Endodermal cell (in vitro differentiated cells): ENCODE data around the gene HMG20B. TPM values are rescaled to one million over a fixed set of nuclear protein-coding genes. Genes with fewer than 3 reads are reported as not detected.

Source experiments
- DNase-seq: peaks from one replicate; pipeline ENCODE4 v3.0.0-alpha.2; 2017
- H3K27ac ChIP-seq: 2 replicates; pipeline ENCODE4 v1.5.1; 2013; ENCODE audit warnings: mild to moderate bottlenecking, low read depth, low read length, moderate library complexity
- H3K27me3 ChIP-seq: 2 replicates; pipeline ENCODE4 v1.6.1; 2013; ENCODE audit warnings: mild to moderate bottlenecking, low read length, moderate library complexity; ENCODE audit not compliant: insufficient read depth, control insufficient read depth, poor library complexity, severe bottlenecking
- H3K36me3 ChIP-seq: 2 replicates; pipeline ENCODE4 v1.7.0; 2013; ENCODE audit warnings: mild to moderate bottlenecking, low read length, moderate library complexity; ENCODE audit not compliant: control insufficient read depth, insufficient read depth
- H3K4me1 ChIP-seq: one replicate; pipeline ENCODE4 v1.7.0; 2013; ENCODE audit warnings: low read length; ENCODE audit not compliant: control insufficient read depth, insufficient read depth
- H3K4me3 ChIP-seq: 2 replicates; pipeline ENCODE4 v1.5.1; 2013; ENCODE audit warnings: mild to moderate bottlenecking, low read length, moderate library complexity
- H3K9ac ChIP-seq: 2 replicates; pipeline ENCODE4 v1.6.1; 2013; ENCODE audit warnings: mild to moderate bottlenecking, low read length, moderate library complexity; ENCODE audit not compliant: poor library complexity, severe bottlenecking; ENCODE audit errors: extremely low read depth
- H3K9me3 ChIP-seq: 2 replicates; pipeline ENCODE4 v1.6.1; 2013; ENCODE audit warnings: mild to moderate bottlenecking, low read length, moderate library complexity; ENCODE audit not compliant: control insufficient read depth
- H3K27ac Mint-ChIP-seq: 2 replicates; pipeline ENCODE4 v1.8.0; 2020; ENCODE audit warnings: mixed read lengths
- H3K27me3 Mint-ChIP-seq: 2 replicates; pipeline ENCODE4 v1.8.0; 2021; ENCODE audit warnings: mild to moderate bottlenecking, mixed read lengths; ENCODE audit not compliant: insufficient read depth
- H3K36me3 Mint-ChIP-seq: 2 replicates; pipeline ENCODE4 v1.8.0; 2020; ENCODE audit warnings: low read depth, mixed read lengths
- H3K4me1 Mint-ChIP-seq: 2 replicates; pipeline ENCODE4 v1.8.0; 2020; ENCODE audit warnings: mixed read lengths
- H3K4me3 Mint-ChIP-seq: 2 replicates; pipeline ENCODE4 v1.8.0; 2020; ENCODE audit warnings: mild to moderate bottlenecking, moderate library complexity, mixed read lengths
- H3K9me3 Mint-ChIP-seq: 2 replicates; pipeline ENCODE4 v1.8.0; 2020; ENCODE audit warnings: mild to moderate bottlenecking, mixed read lengths
- CTCF ChIP-seq: fragments of 200-600 bp; sonication (generic); conservative IDR thresholded peaks from 2 replicates; pipeline ENCODE4 v1.5.0; 2021; ENCODE audit warnings: antibody characterized with exemption, mild to moderate bottlenecking
- WGBS, 2 experiments: methylation state at CpG; one replicate each; pipeline versions ENCODE4 v1.1.5 to v1.1.7; 2013; ENCODE audit warnings: missing lambda C conversion rate in 2 of 2, mixed read lengths in 1 of 2; ENCODE audit not compliant: insufficient coverage in 1 of 2, insufficient read length in 1 of 2; 5-methylcytosine and 5-hydroxymethylcytosine counted together
- total RNA-seq, 2 donors: library from RNA; stranded (reverse); fragmentation: NEBNext Ultra II Directional in 1 of 2; extraction: Animal tissue kit (Norgen Biotek cat#: 25700) in 1 of 2; gene quantifications; 2 replicates in 1 of 2; 3 replicates in 1 of 2; pipeline ENCODE4 v1.2.1, GENCODE V29; 2021

HMG20B gene
- total RNA-seq, 2 donors from 2014 or later: 80.7 to 102 TPM

- Histone ChIP-seq H3K36me3 (peaks cover 23% of the 10 kb centered on the region), H3K4me3 (no peak overlapping the region), H3K9me3 (no peaks in the 10 kb centered on the region), H3K4me1 (no peaks in the 10 kb centered on the region), H3K27me3 (no peaks in the 10 kb centered on the region), H3K9ac (no peak overlapping the region), H3K27ac (no peak overlapping the region)
- no peak for DNase-seq
- H3K9me3 Mint-ChIP-seq: no peaks in the 10 kb centered on the region
- WGBS, 2 experiments: 96 to 98% methylated on average over 18 to 47 of the region's 47 CpGs
- no peak overlapping the region for H3K27ac Mint-ChIP-seq
- H3K27me3 Mint-ChIP-seq: no peaks in the 10 kb centered on the region
- no peak overlapping the region for H3K4me3 Mint-ChIP-seq
- TF ChIP-seq CTCF: no peak
- no peaks in the 10 kb centered on the region for H3K4me1 Mint-ChIP-seq
- H3K36me3 Mint-ChIP-seq: peaks cover 21% of the 10 kb centered on the region
Observed at GRCh38 chr19:3543150-3544057, 29.3 kb upstream of the HMG20B start.

GRCh38 chr19:3544058-3544376, 28.7 kb upstream of the HMG20B start:
- H3K4me1 ChIP-seq: no peaks in the 10 kb centered on the region
- no peaks in the 10 kb centered on the region for H3K27me3 ChIP-seq
- H3K9ac ChIP-seq: no peak overlapping the region
- Mint-ChIP-seq H3K36me3 (peaks cover 18% of the 10 kb centered on the region), H3K9me3 (no peaks in the 10 kb centered on the region), H3K4me3 (no peak overlapping the region), H3K27me3 (no peaks in the 10 kb centered on the region), H3K4me1 (no peaks in the 10 kb centered on the region), H3K27ac (no peak overlapping the region)
- H3K9me3 ChIP-seq: no peaks in the 10 kb centered on the region
- WGBS, 2 experiments: 93% methylated on average over 9 of the region's 9 CpGs; no CpG with 5 or more reads in 1 of the 2 experiments
- TF ChIP-seq CTCF: no peak
- H3K36me3 ChIP-seq: peaks cover 21% of the 10 kb centered on the region
- H3K4me3 ChIP-seq: no peak overlapping the region
- DNase-seq: no peak
- H3K27ac ChIP-seq: no peak overlapping the region

GRCh38 chr19:3544742-3545668, 27.7 kb upstream of the HMG20B start:
- DNase-seq: peak; percentile 97
- no peaks in the 10 kb centered on the region for H3K4me1 Mint-ChIP-seq
- no peak overlapping the region for H3K4me3 Mint-ChIP-seq
- H3K27ac Mint-ChIP-seq: no peak overlapping the region
- H3K36me3 Mint-ChIP-seq: peaks cover 11% of the 10 kb centered on the region
- Histone ChIP-seq H3K27ac (no peak overlapping the region), H3K4me1 (no peaks in the 10 kb centered on the region), H3K4me3 (no peak overlapping the region), H3K36me3 (peaks cover 14% of the 10 kb centered on the region), H3K9ac (no peak overlapping the region), H3K9me3 (no peaks in the 10 kb centered on the region), H3K27me3 (no peaks in the 10 kb centered on the region)
- no peaks in the 10 kb centered on the region for H3K27me3 Mint-ChIP-seq
- WGBS, 2 experiments: 43 to 77% methylated on average over 10 to 30 of the region's 30 CpGs
- no peaks in the 10 kb centered on the region for H3K9me3 Mint-ChIP-seq
- TF ChIP-seq CTCF: peak; percentile 98
